NCI-H1417 (cell line): Measurements from ENCODE around the gene FAM240B.
A peak's percentile ranks its signal among the peaks of the same experiment; 100 is the strongest.

Source experiments
- DNase-seq, 3 experiments: peaks; one replicate each; lab custom pipeline; 2025; lab: John Stamatoyannopoulos, UW

FAM240B gene

GRCh38 chr9:38670542-38671371 is 49.2 kb downstream of the FAM240B start:
- peak in 1 of 3 experiments; percentile 50 for DNase-seq

GRCh38 chr9:38668791-38669466 is 51.0 kb downstream of the FAM240B start:
- no peak for DNase-seq

DNA sequence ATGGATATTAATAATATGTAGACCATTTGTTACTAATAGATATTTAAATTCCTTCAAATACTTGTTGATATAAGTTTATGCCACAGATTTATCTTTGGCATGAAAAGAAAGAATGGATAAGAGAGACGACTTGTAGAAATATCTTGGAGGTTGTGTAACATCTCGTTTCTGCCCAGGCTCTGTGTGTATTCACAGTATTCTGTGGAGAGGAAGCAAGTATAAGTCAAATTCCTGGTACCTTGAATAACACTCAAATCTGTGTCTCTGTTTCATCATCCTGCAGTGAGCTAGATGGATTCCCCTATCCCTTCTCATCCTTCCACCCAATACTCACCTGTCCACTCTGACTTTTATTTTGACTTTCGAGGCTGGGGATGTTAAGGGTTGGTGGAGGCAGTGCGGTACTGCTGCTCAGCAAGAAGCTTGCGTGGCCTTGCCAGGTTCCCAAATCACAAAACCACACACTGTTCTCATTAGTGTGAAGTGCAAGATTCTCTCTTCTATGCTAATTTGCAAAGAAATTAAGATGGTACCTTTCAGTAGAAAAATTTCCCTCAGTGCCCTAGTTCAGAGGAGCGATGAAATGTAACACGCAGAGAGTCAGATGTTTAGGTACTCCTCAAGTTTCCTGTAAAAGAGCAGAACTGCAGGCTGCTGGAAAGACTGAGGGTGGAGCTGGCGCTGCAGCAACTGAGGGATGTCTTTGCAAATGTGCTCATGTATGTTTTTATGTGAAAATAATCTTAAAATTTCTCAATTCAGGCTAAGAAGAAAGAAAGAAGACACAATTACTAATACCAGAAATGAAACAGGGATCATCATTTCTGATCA is 57.0 kb downstream of the FAM240B start:
- no peak for DNase-seq

DNA sequence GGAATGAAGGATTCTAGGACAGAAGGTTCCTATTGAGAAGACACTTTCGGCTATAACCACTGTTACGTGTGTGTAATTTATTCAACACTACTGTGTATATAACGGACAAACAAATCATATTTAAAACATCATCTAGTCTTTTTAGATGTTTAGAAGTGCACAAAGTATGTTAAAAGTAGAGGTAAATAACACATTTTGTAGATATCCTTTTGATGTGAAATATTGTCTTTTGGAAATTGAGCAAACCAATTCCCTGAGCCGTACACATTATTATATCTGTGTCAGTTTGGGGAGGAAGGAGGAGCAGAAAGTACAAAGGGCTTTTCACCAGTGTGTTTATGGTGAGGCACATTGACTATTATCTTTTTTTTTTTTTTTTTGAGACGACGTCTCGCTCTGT is 60.4 kb downstream of the FAM240B start:
- no peak for DNase-seq

DNA sequence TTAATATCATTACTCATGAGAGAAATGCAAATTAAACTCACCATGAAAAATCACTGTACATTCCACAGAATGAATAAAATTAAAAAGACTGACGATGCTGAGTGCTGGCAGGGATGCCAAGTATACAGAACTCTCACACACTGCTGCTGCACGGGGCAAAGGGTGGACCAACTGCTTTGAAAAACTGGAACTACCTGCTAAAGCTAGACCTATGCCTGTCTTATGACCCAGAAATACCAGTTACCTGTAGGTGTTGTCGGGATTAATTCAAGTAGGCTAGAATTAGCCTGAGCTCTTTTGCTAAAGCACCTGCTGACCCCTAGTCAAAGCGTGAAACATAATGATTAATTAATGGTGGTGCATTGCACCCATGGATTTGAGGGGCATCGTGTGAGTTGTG is 63.0 kb downstream of the FAM240B start:
- peak in 1 of 3 experiments; percentile 3 for DNase-seq

GRCh38 chr9:38652486-38652885 is 67.4 kb downstream of the FAM240B start:
- peak in 1 of 3 experiments; percentile 20 for DNase-seq

- DNase-seq: no peak
These were observed 67.9 kb downstream of the FAM240B start for GRCh38 chr9:38652044-38652443.

GRCh38 chr9:38651400-38652042 is 68.4 kb downstream of the FAM240B start:
- no peak for DNase-seq

DNA sequence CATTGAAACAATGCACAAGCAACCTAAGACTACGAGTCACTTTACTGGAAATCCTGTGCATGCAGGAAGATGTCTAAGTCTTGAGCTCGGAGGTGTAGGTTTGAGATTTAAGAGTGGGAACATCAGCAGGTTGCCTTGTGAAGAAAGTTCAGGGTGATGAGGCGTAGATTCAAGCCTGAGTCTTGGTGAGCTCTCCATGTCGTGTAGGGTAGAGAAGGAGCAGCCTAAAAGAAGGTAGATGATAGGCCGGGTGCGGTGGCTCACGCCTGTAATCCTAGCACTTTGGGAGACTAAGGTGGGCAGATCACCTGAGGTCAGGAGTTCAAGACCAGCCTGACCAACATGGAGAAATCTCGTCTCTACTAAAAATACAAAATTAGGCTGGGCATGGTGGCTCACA is 69.4 kb downstream of the FAM240B start:
- no peak for DNase-seq

- DNase-seq: no peak
These were observed 70.1 kb downstream of the FAM240B start for GRCh38 chr9:38649731-38650363.

GRCh38 chr9:38644601-38645000 is 75.3 kb downstream of the FAM240B start:
- DNase-seq: no peak
